NCI-H2227 (cell line): ENCODE results near the gene HERC3.
A peak's percentile ranks its signal among the peaks of the same experiment; 100 is the strongest.
"Not testable (repeated sequence)": the region's sequence is repeated elsewhere in the genome, so short reads cannot be mapped to it uniquely, and the experiment has no call there.

Source experiments
- DNase-seq: peaks from one replicate; lab custom pipeline; 2025; ENCODE audit not compliant: unreplicated experiment; lab: John Stamatoyannopoulos, UW

The HERC3 gene

GRCh38 chr4:88606832-88607231, 14.6 kb downstream of the HERC3 start:
- DNase-seq, result no peak

- DNase-seq, result no peak
These were observed 17.1 kb downstream of the HERC3 start for GRCh38 chr4:88609387-88609786.

- not testable (repeated sequence) for DNase-seq
These were observed 17.5 kb downstream of the HERC3 start for GRCh38 chr4:88609794-88610193.

GRCh38 chr4:88610771-88611170, 18.5 kb downstream of the HERC3 start:
- no peak for DNase-seq

GRCh38 chr4:88613417-88613875, 21.2 kb downstream of the HERC3 start:
- peak; percentile 20 for DNase-seq

- DNase-seq, result no peak
These were observed 21.8 kb downstream of the HERC3 start for GRCh38 chr4:88614058-88614457.

GRCh38 chr4:88616275-88617150, 24.2 kb downstream of the HERC3 start:
- no peak for DNase-seq

GRCh38 chr4:88618782-88619485, 26.7 kb downstream of the HERC3 start:
- DNase-seq, result no peak

GRCh38 chr4:88619971-88620370, 27.7 kb downstream of the HERC3 start:
- no peak for DNase-seq

- no peak for DNase-seq
These were observed 29.6 kb downstream of the HERC3 start for GRCh38 chr4:88621763-88622327.

GRCh38 chr4:88623097-88623496, 30.8 kb downstream of the HERC3 start:
- DNase-seq, result no peak

GRCh38 chr4:88628746-88629145, 36.5 kb downstream of the HERC3 start:
- no peak for DNase-seq

- no peak for DNase-seq
These were observed 37.5 kb downstream of the HERC3 start for GRCh38 chr4:88629826-88630225.

GRCh38 chr4:88630756-88631155, 38.5 kb downstream of the HERC3 start:
- DNase-seq, result no peak

GRCh38 chr4:88643932-88644331, 51.7 kb downstream of the HERC3 start:
- no peak for DNase-seq

- no peak for DNase-seq
These were observed 53.7 kb downstream of the HERC3 start for GRCh38 chr4:88645994-88646393.

GRCh38 chr4:88646528-88647280, 54.4 kb downstream of the HERC3 start:
- DNase-seq, result no peak

GRCh38 chr4:88649716-88650115, 57.4 kb downstream of the HERC3 start:
- DNase-seq, result no peak

GRCh38 chr4:88653371-88653946, 61.2 kb downstream of the HERC3 start:
- DNase-seq, result no peak

GRCh38 chr4:88655226-88655625, 62.9 kb downstream of the HERC3 start:
- DNase-seq, result no peak
